Esophagus muscularis mucosa (tissue), 3 donors: ENCODE data around the gene RSRC1.

Experiments
- CTCF ChIP-seq, 3 experiments: fragments of 200-600 bp in 2 of 3; fragments of 450-650 bp in 1 of 3; sonication (generic) in 2 of 3; IDR thresholded peaks; one replicate each; pipeline ENCODE4 v1.5.1; 2017 to 2019; ENCODE audit warnings: antibody characterized with exemption in 3 of 3, mild to moderate bottlenecking in 2 of 3, moderate library complexity in 1 of 3
- POLR2A ChIP-seq: fragments of 450-650 bp; IDR thresholded peaks from one replicate; pipeline ENCODE4 v1.6.1; 2017; ENCODE audit warnings: antibody characterized with exemption, moderate library complexity, mild to moderate bottlenecking, low read depth

GRCh38 chr3:158434412-158435038 is 324.6 kb downstream of the RSRC1 start:
- TF ChIP-seq CTCF (IDR thresholded peaks at IDR 0.05): peak; percentile 62 to 69 (median 63)
- no peak for TF ChIP-seq POLR2A
